HepG2 (cell line): ENCODE results near the gene TMEM235. TPM values are rescaled to one million over a fixed set of nuclear protein-coding genes. Genes with fewer than 3 reads are reported as not detected.
A peak's percentile ranks its signal among the peaks of the same experiment; 100 is the strongest.

Experiments used
- AHR ChIP-seq: IDR thresholded peaks from 2 replicates; pipeline ENCODE4 v1.6.1; 2018; ENCODE audit warnings: missing genetic modification reagents, missing compliant biosample characterization
- EEA1 ChIP-seq: sonication (generic); formaldehyde crosslinking; IDR thresholded peaks from 2 replicates; pipeline ENCODE4 v1.5.1; 2020; ENCODE audit warnings: mild to moderate bottlenecking, missing genetic modification reagents, borderline replicate concordance
- FOXO1 ChIP-seq: sonication (generic); formaldehyde crosslinking; IDR thresholded peaks from 2 replicates; pipeline ENCODE4 v1.4.0; 2020; ENCODE audit warnings: missing genetic modification reagents
- GTF3A ChIP-seq: sonication (generic); formaldehyde crosslinking; conservative IDR thresholded peaks from 2 replicates; pipeline ENCODE4 v1.4.0; 2020; ENCODE audit warnings: mild to moderate bottlenecking, missing genetic modification reagents
- KLF16 ChIP-seq, 2 experiments: sonication (generic) in 1 of 2; formaldehyde crosslinking in 1 of 2; IDR thresholded peaks; 2 replicates each; pipeline versions ENCODE4 v1.6.1 to v1.8.0; 2016 to 2023; ENCODE audit warnings: missing genetic modification reagents in 2 of 2, missing compliant biosample characterization in 1 of 2
- MEIS2 ChIP-seq: sonication (generic); formaldehyde crosslinking; IDR thresholded peaks from 2 replicates; pipeline ENCODE4 v1.9.0; 2021; ENCODE audit warnings: mild to moderate bottlenecking, missing genetic modification reagents
- MYC ChIP-seq: sonication (generic); formaldehyde crosslinking; IDR thresholded peaks from 2 replicates; pipeline ENCODE4 v1.9.0; 2021; ENCODE audit warnings: missing genetic modification reagents, borderline replicate concordance
- NCOR1 ChIP-seq: fragments of 200-600 bp; sonication (generic); IDR thresholded peaks from 2 replicates; pipeline ENCODE4 v1.7.0; 2017; ENCODE audit warnings: antibody characterized with exemption, low read length, borderline replicate concordance
- NFRKB ChIP-seq: fragments of 450-650 bp; IDR thresholded peaks from 2 replicates; pipeline ENCODE4 v1.6.1; 2017
- ZFP1 ChIP-seq: IDR thresholded peaks from 2 replicates; pipeline ENCODE4 v1.6.1; 2016
- ZNF138 ChIP-seq: sonication (generic); formaldehyde crosslinking; IDR thresholded peaks from 2 replicates; pipeline ENCODE4 v1.5.0; 2020; ENCODE audit warnings: mild to moderate bottlenecking, low read depth, missing genetic modification reagents
- ZNF274 ChIP-seq: sonication (generic); formaldehyde crosslinking; IDR thresholded peaks from 2 replicates; pipeline ENCODE4 v1.5.1; 2020; ENCODE audit warnings: mild to moderate bottlenecking, missing genetic modification reagents
- polyA plus RNA-seq, 8 experiments: library from polyadenylated mRNA; depleted of rRNA in 3 of 8; stranded (reverse) in 7 of 8; unstranded in 1 of 8; fragments of >200 nt; fragmentation: Illumina TruSeq in 4 of 8; extraction: Trizol in 4 of 8; gene quantifications; 2 replicates each; pipeline versions ENCODE4 v1.2.1 to v1.2.3, GENCODE V29; 2011 to 2016; ENCODE audit warnings: low read depth in 4 of 8, missing spikeins in 1 of 8, mixed read lengths in 1 of 8; ENCODE audit not compliant: insufficient read depth in 1 of 8
- total RNA-seq, 5 experiments: library from RNA; depleted of rRNA; stranded (reverse); fragments of >200 nt; fragmentation: Illumina TruSeq; extraction: Trizol; gene quantifications; 2 replicates each; pipeline ENCODE4 v1.2.3, GENCODE V29; 2016; ENCODE audit warnings: low read depth in 1 of 5
- TF ChIP-seq, protein P1 (sequence below): IDR thresholded peaks from 2 replicates; pipeline ENCODE4 v1.6.1; 2018; ENCODE audit warnings: missing genetic modification reagents, mild to moderate bottlenecking, missing compliant biosample characterization
- TF ChIP-seq, protein P2 (sequence below): sonication (generic); formaldehyde crosslinking; IDR thresholded peaks from 2 replicates; pipeline ENCODE4 v1.4.0; 2020; ENCODE audit warnings: mild to moderate bottlenecking, missing genetic modification reagents
- TF ChIP-seq, protein P3 (sequence below): sonication (generic); formaldehyde crosslinking; IDR thresholded peaks from 2 replicates; pipeline ENCODE4 v1.5.0; 2020; ENCODE audit warnings: mild to moderate bottlenecking, missing genetic modification reagents, borderline replicate concordance

Gene TMEM235
- total and polyA plus RNA-seq, 2 of the 13 experiments (the other 11 are each of a cell fraction or from before 2014, with no cell fraction given), result not detected

DNA sequence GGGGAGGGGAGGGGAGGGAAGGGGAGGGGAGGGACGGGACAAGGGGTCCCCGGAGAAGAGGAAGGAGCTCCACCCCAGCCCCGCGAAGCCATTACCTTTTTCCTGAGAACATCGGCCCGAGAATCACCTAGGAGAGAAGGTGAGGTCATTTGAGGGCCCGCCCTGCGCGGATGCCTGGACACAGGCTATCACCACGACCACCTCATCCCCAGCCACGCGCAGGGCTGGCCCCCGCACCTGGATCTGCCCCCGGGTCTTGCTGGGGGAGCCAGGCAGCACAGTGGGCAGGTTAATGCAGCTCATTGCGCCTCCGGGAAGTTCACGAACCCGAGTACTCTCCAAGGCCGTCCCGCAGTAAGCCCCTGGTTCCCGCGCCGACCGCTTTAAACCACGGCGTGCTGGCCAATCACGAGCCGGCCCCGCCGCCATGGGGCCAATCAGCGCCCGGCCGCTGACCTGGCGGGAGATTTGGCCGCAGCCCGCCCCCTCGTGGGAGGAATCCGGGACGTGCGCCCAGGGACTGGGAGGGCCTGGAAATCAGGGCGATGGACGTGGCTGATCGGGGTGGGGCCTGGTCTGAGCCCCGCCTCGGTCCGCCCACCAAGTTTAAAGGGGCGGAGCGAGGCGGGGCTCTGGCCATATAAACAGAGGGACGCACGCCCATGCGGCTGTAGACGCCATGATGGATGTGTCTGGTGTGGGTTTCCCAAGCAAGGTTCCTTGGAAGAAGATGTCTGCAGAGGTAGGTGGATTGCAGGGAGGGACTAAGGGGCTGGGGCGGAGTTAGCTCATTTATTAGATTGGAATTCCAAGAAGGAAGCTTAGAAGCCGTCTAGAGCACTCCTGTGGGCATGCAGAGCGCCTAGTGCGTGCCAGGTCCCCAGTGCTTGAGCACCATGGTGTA lies 44.5 kb upstream of the TMEM235 start, which contains the start of the genes AFMID and TK1 (continued):
- TF ChIP-seq, protein P1, sequence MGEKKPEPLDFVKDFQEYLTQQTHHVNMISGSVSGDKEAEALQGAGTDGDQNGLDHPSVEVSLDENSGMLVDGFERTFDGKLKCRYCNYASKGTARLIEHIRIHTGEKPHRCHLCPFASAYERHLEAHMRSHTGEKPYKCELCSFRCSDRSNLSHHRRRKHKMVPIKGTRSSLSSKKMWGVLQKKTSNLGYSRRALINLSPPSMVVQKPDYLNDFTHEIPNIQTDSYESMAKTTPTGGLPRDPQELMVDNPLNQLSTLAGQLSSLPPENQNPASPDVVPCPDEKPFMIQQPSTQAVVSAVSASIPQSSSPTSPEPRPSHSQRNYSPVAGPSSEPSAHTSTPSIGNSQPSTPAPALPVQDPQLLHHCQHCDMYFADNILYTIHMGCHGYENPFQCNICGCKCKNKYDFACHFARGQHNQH, result 0 out of 2 replicates have a peak, but pooled peaks have one; percentile 73
- TF ChIP-seq FOXO1, result peak; percentile 70; the same call in 1 of the 2 replicates
- TF ChIP-seq KLF16 (CRISPR knock-in tag; IDR thresholded peaks at IDR 0.05), result peak in 1 of 2 experiments; percentile 98; a peak in 2 of 4 replicates
- TF ChIP-seq MEIS2, result peak; percentile 57; the same call in 1 of the 2 replicates
- no peak for TF ChIP-seq ZFP1 (CRISPR knock-in tag)
- TF ChIP-seq, protein P2, sequence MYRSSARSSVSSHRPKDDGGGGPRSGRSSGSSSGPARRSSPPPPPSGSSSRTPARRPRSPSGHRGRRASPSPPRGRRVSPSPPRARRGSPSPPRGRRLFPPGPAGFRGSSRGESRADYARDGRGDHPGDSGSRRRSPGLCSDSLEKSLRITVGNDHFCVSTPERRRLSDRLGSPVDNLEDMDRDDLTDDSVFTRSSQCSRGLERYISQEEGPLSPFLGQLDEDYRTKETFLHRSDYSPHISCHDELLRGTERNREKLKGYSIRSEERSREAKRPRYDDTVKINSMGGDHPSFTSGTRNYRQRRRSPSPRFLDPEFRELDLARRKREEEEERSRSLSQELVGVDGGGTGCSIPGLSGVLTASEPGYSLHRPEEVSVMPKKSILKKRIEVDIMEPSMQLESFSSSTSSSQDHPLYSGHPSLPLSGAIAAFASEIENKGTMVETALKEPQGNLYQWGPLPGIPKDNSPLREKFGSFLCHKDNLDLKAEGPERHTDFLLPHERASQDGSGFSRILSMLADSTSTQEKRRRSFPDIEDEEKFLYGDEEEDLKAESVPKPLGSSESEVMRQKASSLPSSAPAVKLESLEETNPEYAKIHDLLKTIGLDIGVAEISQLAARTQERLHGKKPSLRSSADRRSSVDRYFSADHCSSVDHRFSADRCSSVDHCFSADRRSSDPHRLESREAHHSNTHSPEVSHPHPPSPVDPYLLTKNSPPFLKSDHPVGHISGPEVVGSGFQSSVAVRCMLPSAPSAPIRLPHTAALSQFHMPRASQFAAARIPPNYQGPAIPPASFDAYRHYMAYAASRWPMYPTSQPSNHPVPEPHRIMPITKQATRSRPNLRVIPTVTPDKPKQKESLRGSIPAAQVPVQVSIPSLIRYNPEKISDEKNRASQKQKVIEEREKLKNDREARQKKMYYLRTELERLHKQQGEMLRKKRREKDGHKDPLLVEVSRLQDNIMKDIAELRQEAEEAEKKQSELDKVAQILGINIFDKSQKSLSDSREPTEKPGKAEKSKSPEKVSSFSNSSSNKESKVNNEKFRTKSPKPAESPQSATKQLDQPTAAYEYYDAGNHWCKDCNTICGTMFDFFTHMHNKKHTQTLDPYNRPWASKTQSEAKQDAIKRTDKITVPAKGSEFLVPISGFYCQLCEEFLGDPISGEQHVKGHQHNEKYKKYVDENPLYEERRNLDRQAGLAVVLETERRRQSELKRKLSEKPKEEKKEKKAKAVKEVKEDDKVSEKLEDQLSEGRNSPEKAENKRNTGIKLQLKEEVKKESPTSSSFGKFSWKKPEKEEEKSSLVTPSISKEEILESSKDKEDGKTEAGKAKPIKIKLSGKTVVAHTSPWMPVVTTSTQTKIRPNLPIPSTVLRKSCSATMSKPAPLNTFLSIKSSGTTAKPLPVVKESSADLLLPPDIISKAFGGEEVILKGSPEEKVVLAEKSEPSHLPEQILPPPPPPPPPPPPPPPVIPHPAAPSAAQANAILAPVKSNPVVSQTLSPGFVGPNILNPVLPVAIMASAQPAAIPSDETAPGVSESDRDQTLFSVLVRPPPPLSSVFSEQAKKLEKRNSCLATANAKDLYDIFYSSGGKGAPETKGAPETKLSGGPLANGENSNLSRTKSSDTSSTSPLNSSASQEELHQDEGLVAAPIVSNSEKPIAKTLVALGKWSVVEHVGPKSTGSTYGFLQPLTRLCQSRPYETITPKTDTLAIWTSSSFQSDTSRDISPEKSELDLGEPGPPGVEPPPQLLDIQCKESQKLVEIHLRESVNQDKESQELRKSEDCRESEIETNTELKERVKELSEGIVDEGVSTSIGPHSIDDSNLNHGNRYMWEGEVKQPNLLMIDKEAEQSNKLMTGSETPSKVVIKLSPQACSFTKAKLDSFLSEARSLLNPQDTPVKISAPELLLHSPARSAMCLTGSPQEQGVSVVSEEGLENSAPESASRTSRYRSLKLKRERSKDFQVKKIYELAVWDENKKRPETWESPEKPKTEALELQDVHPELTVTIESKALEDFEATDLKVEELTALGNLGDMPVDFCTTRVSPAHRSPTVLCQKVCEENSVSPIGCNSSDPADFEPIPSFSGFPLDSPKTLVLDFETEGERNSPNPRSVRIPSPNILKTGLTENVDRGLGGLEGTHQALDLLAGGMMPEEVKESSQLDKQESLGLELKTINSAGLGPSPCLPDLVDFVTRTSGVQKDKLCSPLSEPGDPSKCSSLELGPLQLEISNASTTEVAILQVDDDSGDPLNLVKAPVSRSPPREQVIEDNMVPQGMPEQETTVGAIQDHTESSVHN (CRISPR knock-in tag), result no peak
- TF ChIP-seq NCOR1, result no peak
- peak; percentile 94 for TF ChIP-seq MYC
- TF ChIP-seq ZNF274 (CRISPR knock-in tag), result peak; percentile 97
- peak; percentile 48; the same call in 1 of the 2 replicates for TF ChIP-seq NFRKB
- TF ChIP-seq, protein P3, sequence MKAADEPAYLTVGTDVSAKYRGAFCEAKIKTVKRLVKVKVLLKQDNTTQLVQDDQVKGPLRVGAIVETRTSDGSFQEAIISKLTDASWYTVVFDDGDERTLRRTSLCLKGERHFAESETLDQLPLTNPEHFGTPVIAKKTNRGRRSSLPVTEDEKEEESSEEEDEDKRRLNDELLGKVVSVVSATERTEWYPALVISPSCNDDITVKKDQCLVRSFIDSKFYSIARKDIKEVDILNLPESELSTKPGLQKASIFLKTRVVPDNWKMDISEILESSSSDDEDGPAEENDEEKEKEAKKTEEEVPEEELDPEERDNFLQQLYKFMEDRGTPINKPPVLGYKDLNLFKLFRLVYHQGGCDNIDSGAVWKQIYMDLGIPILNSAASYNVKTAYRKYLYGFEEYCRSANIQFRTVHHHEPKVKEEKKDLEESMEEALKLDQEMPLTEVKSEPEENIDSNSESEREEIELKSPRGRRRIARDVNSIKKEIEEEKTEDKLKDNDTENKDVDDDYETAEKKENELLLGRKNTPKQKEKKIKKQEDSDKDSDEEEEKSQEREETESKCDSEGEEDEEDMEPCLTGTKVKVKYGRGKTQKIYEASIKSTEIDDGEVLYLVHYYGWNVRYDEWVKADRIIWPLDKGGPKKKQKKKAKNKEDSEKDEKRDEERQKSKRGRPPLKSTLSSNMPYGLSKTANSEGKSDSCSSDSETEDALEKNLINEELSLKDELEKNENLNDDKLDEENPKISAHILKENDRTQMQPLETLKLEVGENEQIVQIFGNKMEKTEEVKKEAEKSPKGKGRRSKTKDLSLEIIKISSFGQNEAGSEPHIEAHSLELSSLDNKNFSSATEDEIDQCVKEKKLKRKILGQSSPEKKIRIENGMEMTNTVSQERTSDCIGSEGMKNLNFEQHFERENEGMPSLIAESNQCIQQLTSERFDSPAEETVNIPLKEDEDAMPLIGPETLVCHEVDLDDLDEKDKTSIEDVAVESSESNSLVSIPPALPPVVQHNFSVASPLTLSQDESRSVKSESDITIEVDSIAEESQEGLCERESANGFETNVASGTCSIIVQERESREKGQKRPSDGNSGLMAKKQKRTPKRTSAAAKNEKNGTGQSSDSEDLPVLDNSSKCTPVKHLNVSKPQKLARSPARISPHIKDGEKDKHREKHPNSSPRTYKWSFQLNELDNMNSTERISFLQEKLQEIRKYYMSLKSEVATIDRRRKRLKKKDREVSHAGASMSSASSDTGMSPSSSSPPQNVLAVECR (CRISPR knock-in tag), result peak; percentile 89
- 0 out of 2 replicates have a peak, but pooled peaks have one; percentile 48 for TF ChIP-seq AHR (CRISPR knock-in tag)
- peak; percentile 85; the same call in 1 of the 2 replicates for TF ChIP-seq EEA1 (CRISPR knock-in tag)
- peak; percentile 59; the same call in 1 of the 2 replicates for TF ChIP-seq ZNF138 (CRISPR knock-in tag)
- no peak; the same call in 1 of the 2 replicates for TF ChIP-seq GTF3A
